NCI-H82 (cell line): Measurements from ENCODE around the gene PMIS2.

Source experiments
- DNase-seq: peaks from one replicate; lab custom pipeline; 2025; lab: John Stamatoyannopoulos, UW

PMIS2 gene

GRCh38 chr19:35556846-35557538, 29.0 kb upstream of the PMIS2 start:
- no peak for DNase-seq

- DNase-seq, result peak; percentile 94
Observed at GRCh38 chr19:35557539-35558399, 28.2 kb upstream of the PMIS2 start.

GRCh38 chr19:35558400-35559280, 27.3 kb upstream of the PMIS2 start:
- no peak for DNase-seq

- DNase-seq, result no peak
Observed at GRCh38 chr19:35559281-35559659, 26.7 kb upstream of the PMIS2 start.

GRCh38 chr19:35559781-35560180, 26.2 kb upstream of the PMIS2 start:
- no peak for DNase-seq

- no peak for DNase-seq
Observed at GRCh38 chr19:35560271-35560670, 25.7 kb upstream of the PMIS2 start.

- no peak for DNase-seq
Observed at GRCh38 chr19:35560677-35561076, 25.3 kb upstream of the PMIS2 start.

GRCh38 chr19:35561436-35561835, 24.5 kb upstream of the PMIS2 start:
- DNase-seq, result no peak

GRCh38 chr19:35562336-35562735, 23.6 kb upstream of the PMIS2 start:
- no peak for DNase-seq

GRCh38 chr19:35562776-35563175, 23.2 kb upstream of the PMIS2 start:
- DNase-seq, result no peak

- DNase-seq, result no peak
Observed at GRCh38 chr19:35563207-35563829, 22.7 kb upstream of the PMIS2 start, which contains the start of gene ATP4A. Gene ATP4A (minus strand): TSS chr19:35563658. CDS start chr19:35563629, 29 bp downstream.

GRCh38 chr19:35565016-35565856, 20.7 kb upstream of the PMIS2 start:
- DNase-seq, result no peak

GRCh38 chr19:35566738-35567137, 19.2 kb upstream of the PMIS2 start:
- no peak for DNase-seq

- no peak for DNase-seq
Observed at GRCh38 chr19:35569281-35569781, 16.6 kb upstream of the PMIS2 start.

GRCh38 chr19:35571406-35571965, 14.5 kb upstream of the PMIS2 start:
- no peak for DNase-seq

GRCh38 chr19:35577918-35578317, 8.1 kb upstream of the PMIS2 start:
- no peak for DNase-seq

- DNase-seq, result no peak
Observed at GRCh38 chr19:35578707-35579106, 7.3 kb upstream of the PMIS2 start.

GRCh38 chr19:35582760-35583159, 3.2 kb upstream of the PMIS2 start:
- DNase-seq, result no peak

- DNase-seq, result no peak
Observed at GRCh38 chr19:35587321-35587720, 1.3 kb downstream of the PMIS2 start.

GRCh38 chr19:35590875-35591274, 4.9 kb downstream of the PMIS2 start:
- no peak for DNase-seq
